Esophagus muscularis mucosa (tissue), 3 donors: ENCODE measurements around the gene CHAT.

ENCODE experiments used
- POLR2A ChIP-seq: fragments of 450-650 bp; IDR thresholded peaks from one replicate; pipeline ENCODE4 v1.6.1; 2017; ENCODE audit warnings: antibody characterized with exemption, moderate library complexity, mild to moderate bottlenecking, low read depth
- TF ChIP-seq, protein P1 (sequence below), 3 experiments: fragments of 200-600 bp in 2 of 3; fragments of 450-650 bp in 1 of 3; sonication (generic) in 2 of 3; IDR thresholded peaks; one replicate each; pipeline ENCODE4 v1.5.1; 2017 to 2019; ENCODE audit warnings: antibody characterized with exemption in 3 of 3, mild to moderate bottlenecking in 2 of 3, moderate library complexity in 1 of 3

DNA sequence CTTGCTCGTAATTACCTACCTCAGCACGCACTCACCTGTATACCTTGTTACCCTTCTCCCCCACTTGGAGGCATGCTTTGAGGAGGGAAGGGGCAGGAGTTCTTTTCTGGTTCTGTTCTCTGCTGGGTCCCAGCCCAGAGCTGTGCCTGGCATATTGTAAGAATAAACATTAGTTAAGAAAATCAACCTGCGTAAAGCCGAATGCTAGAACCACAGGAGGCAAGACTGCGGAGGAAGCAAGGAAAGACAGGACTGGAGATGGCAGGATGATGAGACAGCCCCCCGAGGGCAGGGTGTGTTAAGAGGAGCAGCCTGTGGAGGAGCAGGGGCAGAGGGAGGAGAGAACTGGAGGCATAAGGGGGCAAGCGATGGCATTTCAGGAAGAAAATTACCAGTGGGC, 75.1 kb downstream of the CHAT start:
- TF ChIP-seq, protein P1, sequence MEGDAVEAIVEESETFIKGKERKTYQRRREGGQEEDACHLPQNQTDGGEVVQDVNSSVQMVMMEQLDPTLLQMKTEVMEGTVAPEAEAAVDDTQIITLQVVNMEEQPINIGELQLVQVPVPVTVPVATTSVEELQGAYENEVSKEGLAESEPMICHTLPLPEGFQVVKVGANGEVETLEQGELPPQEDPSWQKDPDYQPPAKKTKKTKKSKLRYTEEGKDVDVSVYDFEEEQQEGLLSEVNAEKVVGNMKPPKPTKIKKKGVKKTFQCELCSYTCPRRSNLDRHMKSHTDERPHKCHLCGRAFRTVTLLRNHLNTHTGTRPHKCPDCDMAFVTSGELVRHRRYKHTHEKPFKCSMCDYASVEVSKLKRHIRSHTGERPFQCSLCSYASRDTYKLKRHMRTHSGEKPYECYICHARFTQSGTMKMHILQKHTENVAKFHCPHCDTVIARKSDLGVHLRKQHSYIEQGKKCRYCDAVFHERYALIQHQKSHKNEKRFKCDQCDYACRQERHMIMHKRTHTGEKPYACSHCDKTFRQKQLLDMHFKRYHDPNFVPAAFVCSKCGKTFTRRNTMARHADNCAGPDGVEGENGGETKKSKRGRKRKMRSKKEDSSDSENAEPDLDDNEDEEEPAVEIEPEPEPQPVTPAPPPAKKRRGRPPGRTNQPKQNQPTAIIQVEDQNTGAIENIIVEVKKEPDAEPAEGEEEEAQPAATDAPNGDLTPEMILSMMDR (IDR thresholded peaks at IDR 0.05), result no peak
- TF ChIP-seq POLR2A, result no peak
